Heart left ventricle (tissue), 13 donors: ENCODE measurements around the gene EHMT1.

Experiments
- CTCF ChIP-seq, 12 donors: fragments of 200-600 bp; sonication (generic) in 4 of 12; IDR thresholded peaks; one replicate each; pipeline versions ENCODE4 v1.5.0 to v1.8.0; 2018 to 2022; ENCODE audit warnings: antibody characterized with exemption in 12 of 12, mild to moderate bottlenecking in 5 of 12
- POLR2A ChIP-seq, 2 donors: fragments of 450-650 bp; IDR thresholded peaks; one replicate each; pipeline ENCODE4 v1.6.1; 2017; ENCODE audit warnings: antibody characterized with exemption in 2 of 2, mild to moderate bottlenecking in 2 of 2, moderate library complexity in 2 of 2
- donor health status: ischemic (EF 13 %, LVEDD 7.1; RV severe dilation, severe dysfunction).
- donor health status: DM: no; HTN: yes; CAD: no.
- donor health status: DM: no; HTN: no; CAD: no.
- donor health status: ischemic (EF 25% LVEDD 6.9; RV normal size, moderate dysfunction).
- donor health status: ischemic (EF 25% LVEDD 5.7; RV mildly dilated, moderate dysfunction).
- donor health status: ischemic (EF 35%, LVEDD 5.7; RV mildly dilated, moderate dysfunction).
- donor health status: nonischemic (EF 11% LVEDD 7.7; RV severe dilation, severe dysfunction).
- donor health status: DM: yes; HTN: yes; CAD: no.
- donor health status: PGD.
- donor health status: ischemic (EF 29% LVEDD 5.4; RV normal size, mild dysfunction).
- donor health status: nonischemic (EF 23%, LVEDD 6.1; RV moderate dilation, normal function).

- TF ChIP-seq CTCF (IDR thresholded peaks at IDR 0.05) (no peak), POLR2A (IDR thresholded peaks at IDR 0.05) (no peak)
Measured at GRCh38 chr9:137820161-137820855, 201.5 kb downstream of the EHMT1 start.
